Gastroesophageal sphincter (tissue), 3 donors: ENCODE results near the gene ADGB.

Experiments used
- CTCF ChIP-seq, 4 experiments: fragments of 200-600 bp in 2 of 4; fragments of 450-650 bp in 2 of 4; sonication (generic) in 1 of 4; IDR thresholded peaks; one replicate each; pipeline ENCODE4 v1.5.1; 2017 to 2019; ENCODE audit warnings: antibody characterized with exemption in 4 of 4, mild to moderate bottlenecking in 2 of 4, moderate library complexity in 2 of 4
- EP300 ChIP-seq: sonication (generic); formaldehyde crosslinking; IDR thresholded peaks from one replicate; pipeline ENCODE4 v1.6.1; 2017; ENCODE audit warnings: antibody characterized with exemption, mild to moderate bottlenecking
- POLR2A ChIP-seq, 2 donors: fragments of 450-650 bp; IDR thresholded peaks; one replicate each; pipeline ENCODE4 v1.6.1; 2017; ENCODE audit warnings: antibody characterized with exemption in 2 of 2, mild to moderate bottlenecking in 2 of 2, moderate library complexity in 1 of 2
- POLR2AphosphoS5 ChIP-seq: sonication (generic); formaldehyde crosslinking; IDR thresholded peaks from one replicate; pipeline ENCODE4 v1.6.1; 2017; ENCODE audit warnings: antibody characterized with exemption

GRCh38 chr6:146601352-146601751, 2.6 kb downstream of the ADGB start:
- no peak for TF ChIP-seq POLR2A (IDR thresholded peaks at IDR 0.05)
- TF ChIP-seq POLR2AphosphoS5, result no peak
- no peak for TF ChIP-seq CTCF (IDR thresholded peaks at IDR 0.05)
- TF ChIP-seq EP300, result no peak
